Measurements from ENCODE around the gene LCP1.

- TF ChIP-seq POLR2AphosphoS5 (IDR thresholded peaks at IDR 0.05; ENCODE audit: borderline replicate concordance, low read depth, low read length) (peak; percentile 63), EZH2 (IDR thresholded peaks at IDR 0.05) (no peak)
These were observed 61.9 kb downstream of the LCP1 start for GRCh38 chr13:46119883-46120614.
